DND-41 (cell line): ENCODE measurements around the gene S1PR1.
A peak's percentile ranks its signal among the peaks of the same experiment; 100 is the strongest.

Source experiments
- ATAC-seq: fragments of 200-7000 bp; cut with Tn5 transposase; 3 replicates; pipeline ENCODE4 v1.9.1; 2021; ENCODE audit warnings: low read depth; ENCODE audit not compliant: insufficient read depth
- DNase-seq: peaks from one replicate; pipeline ENCODE4 v3.0.0-alpha.2; 2020
- H2AFZ ChIP-seq: 2 replicates; pipeline ENCODE4 v1.6.0; 2012; ENCODE audit warnings: low read depth, low read length
- H3K27ac ChIP-seq: 2 replicates; pipeline ENCODE4 v1.5.1; 2012; ENCODE audit warnings: low read length, inconsistent platforms
- H3K27me3 ChIP-seq: fragments of 200-600 bp; sonication (generic); 2 replicates; pipeline ENCODE4 v1.6.0; 2012; ENCODE audit warnings: low read length, mild to moderate bottlenecking, inconsistent platforms; ENCODE audit not compliant: insufficient read depth, poor library complexity
- H3K36me3 ChIP-seq: 2 replicates; pipeline ENCODE4 v1.5.1; 2012; ENCODE audit warnings: low read length, inconsistent platforms; ENCODE audit not compliant: insufficient read depth
- H3K4me1 ChIP-seq: 2 replicates; pipeline ENCODE4 v1.5.1; 2012; ENCODE audit warnings: mild to moderate bottlenecking, low read length; ENCODE audit not compliant: insufficient read depth
- H3K4me2 ChIP-seq: 2 replicates; pipeline ENCODE4 v1.6.0; 2012; ENCODE audit warnings: mild to moderate bottlenecking, moderate library complexity, low read length, inconsistent platforms; ENCODE audit not compliant: insufficient read depth
- H3K4me3 ChIP-seq, 2 experiments: fragments of 200-600 bp in 1 of 2; shearing (Covaris generic) in 1 of 2; 2 replicates each; pipeline ENCODE4 v1.5.1; 2012 to 2016; ENCODE audit warnings: inconsistent platforms in 2 of 2, low read length in 2 of 2, mild to moderate bottlenecking in 2 of 2, low read depth in 1 of 2, moderate library complexity in 1 of 2
- H3K79me2 ChIP-seq: 2 replicates; pipeline ENCODE4 v1.6.0; 2012; ENCODE audit warnings: low read length, inconsistent platforms; ENCODE audit not compliant: insufficient read depth
- H3K9ac ChIP-seq: 2 replicates; pipeline ENCODE4 v1.6.0; 2012; ENCODE audit warnings: low read depth, mild to moderate bottlenecking, inconsistent platforms, low read length, moderate library complexity
- H3K9me3 ChIP-seq: 2 replicates; pipeline ENCODE4 v1.5.1; 2012; ENCODE audit warnings: low read length, moderate library complexity, mild to moderate bottlenecking, inconsistent platforms; ENCODE audit not compliant: insufficient read depth, severe bottlenecking
- H4K20me1 ChIP-seq: 2 replicates; pipeline ENCODE4 v1.6.0; 2012; ENCODE audit warnings: low read length; ENCODE audit not compliant: insufficient read depth
- CTCF ChIP-seq: IDR thresholded peaks from 2 replicates; pipeline ENCODE4 v1.5.1; 2012; ENCODE audit warnings: borderline replicate concordance, low read length, moderate library complexity, mild to moderate bottlenecking; ENCODE audit not compliant: poor library complexity, severe bottlenecking; ENCODE audit errors: extremely low read depth
- EZH2 ChIP-seq: IDR thresholded peaks from 3 replicates; pipeline ENCODE4 v1.6.1; 2012; ENCODE audit warnings: borderline replicate concordance, low read depth, mild to moderate bottlenecking, moderate library complexity, low read length, inconsistent platforms; ENCODE audit not compliant: severe bottlenecking

S1PR1 gene

GRCh38 chr1:101250656-101251272 lies 13.9 kb downstream of the S1PR1 start:
- H3K4me1 ChIP-seq = no peaks in the 10 kb centered on the region
- no peaks in the 10 kb centered on the region for H4K20me1 ChIP-seq
- no peak overlapping the region for H3K4me3 ChIP-seq
- H3K9me3 ChIP-seq = no peaks in the 10 kb centered on the region
- H3K4me2 ChIP-seq = no peak overlapping the region
- H3K9ac ChIP-seq = no peak overlapping the region
- H2AFZ ChIP-seq = peak overlapping the region; percentile 44; the same call in 1 of the 2 replicates
- no peak for DNase-seq
- H3K79me2 ChIP-seq = no peaks in the 10 kb centered on the region
- TF ChIP-seq EZH2 = no peak
- no peak for TF ChIP-seq CTCF
- no peaks in the 10 kb centered on the region for H3K27me3 ChIP-seq
- ATAC-seq = no peak
- H3K36me3 ChIP-seq = no peaks in the 10 kb centered on the region
- H3K27ac ChIP-seq = no peak overlapping the region

- no peak overlapping the region for H3K9ac ChIP-seq
- no peaks in the 10 kb centered on the region for H3K9me3 ChIP-seq
- no peak for DNase-seq
- no peaks in the 10 kb centered on the region for H4K20me1 ChIP-seq
- no peak overlapping the region for H3K4me2 ChIP-seq
- no peaks in the 10 kb centered on the region for H3K79me2 ChIP-seq
- H3K27me3 ChIP-seq = no peaks in the 10 kb centered on the region
- ATAC-seq = no peak
- no peak overlapping the region for H2AFZ ChIP-seq
- no peak overlapping the region for H3K4me3 ChIP-seq
- no peak overlapping the region for H3K27ac ChIP-seq
- H3K36me3 ChIP-seq = no peaks in the 10 kb centered on the region
- H3K4me1 ChIP-seq = no peaks in the 10 kb centered on the region
- TF ChIP-seq EZH2 = no peak
- no peak for TF ChIP-seq CTCF
Observed at GRCh38 chr1:101251504-101251903, 14.7 kb downstream of the S1PR1 start.

GRCh38 chr1:101253976-101254674 lies 17.3 kb downstream of the S1PR1 start:
- Histone ChIP-seq H4K20me1 (no peaks in the 10 kb centered on the region), H3K36me3 (no peaks in the 10 kb centered on the region), H3K27ac (no peak overlapping the region), H3K4me2 (no peak overlapping the region), H3K9me3 (no peaks in the 10 kb centered on the region), H3K27me3 (no peaks in the 10 kb centered on the region), H2AFZ (peak overlapping the region; percentile 12; the same call in 1 of the 2 replicates), H3K9ac (no peak overlapping the region), H3K79me2 (no peaks in the 10 kb centered on the region), H3K4me1 (peaks cover 14% of the 10 kb centered on the region), H3K4me3 (no peak overlapping the region)
- no peak for DNase-seq
- ATAC-seq = no peak
- TF ChIP-seq CTCF (no peak), EZH2 (no peak)
